22Rv1 (cell line): ENCODE measurements around the gene KIRREL3.

Experiments used
- ZFX ChIP-seq: fragments of 450-650 bp; IDR thresholded peaks from 2 replicates; pipeline ENCODE4 v1.6.1; 2017; ENCODE audit warnings: antibody characterized with exemption, borderline replicate concordance
- TF ChIP-seq, protein P1 (sequence below): fragments of 450-650 bp; IDR thresholded peaks from 2 replicates; pipeline ENCODE4 v1.5.1; 2017; ENCODE audit warnings: mild to moderate bottlenecking

- TF ChIP-seq, protein P1, sequence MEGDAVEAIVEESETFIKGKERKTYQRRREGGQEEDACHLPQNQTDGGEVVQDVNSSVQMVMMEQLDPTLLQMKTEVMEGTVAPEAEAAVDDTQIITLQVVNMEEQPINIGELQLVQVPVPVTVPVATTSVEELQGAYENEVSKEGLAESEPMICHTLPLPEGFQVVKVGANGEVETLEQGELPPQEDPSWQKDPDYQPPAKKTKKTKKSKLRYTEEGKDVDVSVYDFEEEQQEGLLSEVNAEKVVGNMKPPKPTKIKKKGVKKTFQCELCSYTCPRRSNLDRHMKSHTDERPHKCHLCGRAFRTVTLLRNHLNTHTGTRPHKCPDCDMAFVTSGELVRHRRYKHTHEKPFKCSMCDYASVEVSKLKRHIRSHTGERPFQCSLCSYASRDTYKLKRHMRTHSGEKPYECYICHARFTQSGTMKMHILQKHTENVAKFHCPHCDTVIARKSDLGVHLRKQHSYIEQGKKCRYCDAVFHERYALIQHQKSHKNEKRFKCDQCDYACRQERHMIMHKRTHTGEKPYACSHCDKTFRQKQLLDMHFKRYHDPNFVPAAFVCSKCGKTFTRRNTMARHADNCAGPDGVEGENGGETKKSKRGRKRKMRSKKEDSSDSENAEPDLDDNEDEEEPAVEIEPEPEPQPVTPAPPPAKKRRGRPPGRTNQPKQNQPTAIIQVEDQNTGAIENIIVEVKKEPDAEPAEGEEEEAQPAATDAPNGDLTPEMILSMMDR, result no peak
- TF ChIP-seq ZFX, result no peak
Measured at GRCh38 chr11:127006311-127006710, 5.7 kb upstream of the KIRREL3 start.
